Heart left ventricle (tissue), 16 donors: Measurements from ENCODE around the gene KIAA2012. TPM values are rescaled to one million over a fixed set of nuclear protein-coding genes. Genes with fewer than 3 reads are reported as not detected.

Source experiments
- ATAC-seq, 4 donors: fragments of 200-7000 bp; cut with Tn5 transposase; one replicate each; pipeline ENCODE4 v1.9.1; 2020 to 2022; ENCODE audit warnings: moderate library complexity in 4 of 4, mild to moderate bottlenecking in 3 of 4, moderate number of reproducible peaks in 1 of 4
- DNase-seq, 5 donors: peaks; one replicate each; pipeline ENCODE4 v3.0.0-alpha.2; 2020
- H3K27ac ChIP-seq, 12 donors: fragments of 200-600 bp; sonication (generic) in 4 of 12; one replicate each; pipeline versions ENCODE4 v1.5.0 to v1.8.0; 2016 to 2022; ENCODE audit warnings: mild to moderate bottlenecking in 2 of 12
- H3K27me3 ChIP-seq, 9 donors: fragments of 200-600 bp; sonication (generic) in 2 of 9; one replicate each; pipeline versions ENCODE4 v1.5.1 to v1.8.0; 2016 to 2022; ENCODE audit warnings: mild to moderate bottlenecking in 3 of 9
- H3K36me3 ChIP-seq, 9 donors: fragments of 200-600 bp; sonication (generic) in 2 of 9; one replicate each; pipeline versions ENCODE4 v1.5.0 to v1.8.0; 2018 to 2022; ENCODE audit warnings: mild to moderate bottlenecking in 2 of 9
- H3K4me1 ChIP-seq, 12 donors: fragments of 200-600 bp; sonication (generic) in 4 of 12; one replicate each; pipeline versions ENCODE4 v1.5.0 to v1.8.0; 2016 to 2022; ENCODE audit warnings: mild to moderate bottlenecking in 3 of 12
- H3K4me3 ChIP-seq, 12 donors: fragments of 200-600 bp; sonication (generic) in 4 of 12; one replicate each; pipeline versions ENCODE4 v1.5.0 to v1.8.0; 2017 to 2022; ENCODE audit warnings: mild to moderate bottlenecking in 9 of 12, moderate library complexity in 4 of 12
- H3K9me3 ChIP-seq, 12 donors: fragments of 200-600 bp; sonication (generic) in 4 of 12; one replicate each; pipeline versions ENCODE4 v1.5.0 to v1.8.0; 2016 to 2022; ENCODE audit warnings: mild to moderate bottlenecking in 1 of 12
- CTCF ChIP-seq, 12 donors: fragments of 200-600 bp; sonication (generic) in 4 of 12; IDR thresholded peaks; one replicate each; pipeline versions ENCODE4 v1.5.0 to v1.8.0; 2018 to 2022; ENCODE audit warnings: antibody characterized with exemption in 12 of 12, mild to moderate bottlenecking in 5 of 12
- POLR2A ChIP-seq, 2 donors: fragments of 450-650 bp; IDR thresholded peaks; one replicate each; pipeline ENCODE4 v1.6.1; 2017; ENCODE audit warnings: antibody characterized with exemption in 2 of 2, mild to moderate bottlenecking in 2 of 2, moderate library complexity in 2 of 2
- WGBS, 4 donors: extraction: QIAGEN DNeasy Blood & Tissue Kit in 2 of 4; methylation state at CpG; one replicate each; pipeline versions ENCODE4 v1.1.5 to v1.1.7; 2013 to 2018; 5-methylcytosine and 5-hydroxymethylcytosine counted together
- intact Hi-C, 10 donors: fragments of 100-400 bp; cut with DNase I; formaldehyde crosslinking; loops; one replicate each; pipeline versions ENCODE4 v1.11.1 to v1.14.2; 2022
- polyA plus RNA-seq, 2 donors: library from polyadenylated mRNA; stranded (reverse); fragments of 200-250 nt; gene quantifications; one replicate each; pipeline ENCODE4 v1.2.3, GENCODE V29; 2013
- total RNA-seq, 9 donors: library from RNA; depleted of rRNA in 2 of 9; stranded (reverse); fragments of >200 nt in 2 of 9; fragmentation: NEBNext Ultra II Directional in 3 of 9; extraction: Animal tissue kit (Norgen Biotek cat#: 25700) in 3 of 9; gene quantifications; one replicate each; pipeline versions ENCODE4 v1.1.0 to v1.2.4, GENCODE V29; 2016 to 2023
- donor health status: ischemic (EF 13 %, LVEDD 7.1; RV severe dilation, severe dysfunction).
- donor health status: healthy with polysubstance abuse.
- donor health status: DM: no; HTN: yes; CAD: no.
- donor health status: DM: no; HTN: no; CAD: no.
- donor health status: ischemic (EF 25% LVEDD 6.9; RV normal size, moderate dysfunction).
- donor health status: ischemic (EF 25% LVEDD 5.7; RV mildly dilated, moderate dysfunction).
- donor health status: healthy.
- donor health status: DM: yes; HTN: yes; CAD: no.
- donor health status: ischemic (EF 35%, LVEDD 5.7; RV mildly dilated, moderate dysfunction).
- donor health status: nonischemic (EF 11% LVEDD 7.7; RV severe dilation, severe dysfunction).
- donor health status: DM: yes; HTN: yes; CAD: no.
- donor health status: PGD.
- donor health status: ischemic (EF 29% LVEDD 5.4; RV normal size, mild dysfunction).
- donor health status: nonischemic (EF 23%, LVEDD 6.1; RV moderate dilation, normal function).

Gene KIAA2012
- total and polyA plus RNA-seq, 11 donors: 0.08 TPM; not detected in 10

DNA sequence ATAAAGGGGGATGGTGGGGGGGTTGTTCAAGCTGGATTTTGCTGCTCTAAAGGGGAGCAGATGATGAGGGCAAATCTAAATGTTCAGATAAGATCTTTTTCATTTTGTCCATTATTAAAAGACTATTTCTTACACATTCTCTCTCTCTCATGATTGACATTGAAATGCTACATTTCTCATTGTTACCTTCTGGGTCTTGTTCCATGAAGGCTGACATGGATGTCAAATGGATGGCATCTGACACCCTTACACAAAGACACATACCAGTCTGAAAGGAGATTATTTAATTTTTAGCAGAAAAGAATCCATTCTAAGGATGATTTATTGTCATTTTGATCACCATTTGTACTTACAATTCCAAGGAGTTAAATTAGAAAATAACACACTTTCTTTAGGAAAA, 28.3 kb upstream of the KIAA2012 start:
- H3K36me3 ChIP-seq: no peaks in the 10 kb centered on the region
- no peak for DNase-seq
- H3K27me3 ChIP-seq: peaks cover 0 to 12% (median 0%) of the 10 kb centered on the region in 9 donors
- no peaks in the 10 kb centered on the region for H3K9me3 ChIP-seq
- TF ChIP-seq POLR2A (IDR thresholded peaks at IDR 0.05) (no peak), CTCF (IDR thresholded peaks at IDR 0.05) (no peak)
- H3K27ac ChIP-seq: no peak overlapping the region
- intact Hi-C loops: no loop called here
- no peak for ATAC-seq
- peaks cover 0 to 15% (median under 1%) of the 10 kb centered on the region in 12 donors for H3K4me1 ChIP-seq
- no peak overlapping the region for H3K4me3 ChIP-seq

GRCh38 chr2:202046572-202046971, 26.5 kb upstream of the KIAA2012 start:
- H3K36me3 ChIP-seq: no peaks in the 10 kb centered on the region
- 66 to 76% (median 68%) methylated on average over 7 of the region's 7 CpGs for WGBS, 4 donors
- H3K4me1 ChIP-seq: peaks cover 0 to 7% (median 0%) of the 10 kb centered on the region in 12 donors
- H3K27me3 ChIP-seq: peaks cover 0 to 4% (median 0%) of the 10 kb centered on the region in 9 donors
- H3K4me3 ChIP-seq: no peak overlapping the region
- TF ChIP-seq CTCF (IDR thresholded peaks at IDR 0.05): no peak
- no peak for TF ChIP-seq POLR2A (IDR thresholded peaks at IDR 0.05)
- no peak overlapping the region for H3K27ac ChIP-seq
- ATAC-seq (no peak), DNase-seq (no peak)
- no peaks in the 10 kb centered on the region for H3K9me3 ChIP-seq
- intact Hi-C loops: no loop called here

GRCh38 chr2:202049092-202049728, 23.8 kb upstream of the KIAA2012 start:
- Histone ChIP-seq H3K36me3 (no peaks in the 10 kb centered on the region), H3K4me1 (peaks cover 0 to 14% (median 0%) of the 10 kb centered on the region in 12 donors), H3K27me3 (peaks cover 0 to 4% (median 0%) of the 10 kb centered on the region in 9 donors), H3K9me3 (no peaks in the 10 kb centered on the region), H3K27ac (no peak overlapping the region), H3K4me3 (no peak overlapping the region)
- ATAC-seq (no peak), DNase-seq (no peak)
- TF ChIP-seq CTCF (IDR thresholded peaks at IDR 0.05): no peak
- no peak for TF ChIP-seq POLR2A (IDR thresholded peaks at IDR 0.05)
- intact Hi-C loops: no loop called here
- 94 to 98% (median 94%) methylated on average over 2 of the region's 2 CpGs for whole genome bisulfite sequencing, 4 donors

- no peak overlapping the region for H3K4me3 ChIP-seq
- ATAC-seq: peak in 1 of 4 donors; percentile 34
- peaks cover 0 to 4% (median 0%) of the 10 kb centered on the region in 9 donors for H3K27me3 ChIP-seq
- no peak overlapping the region for H3K27ac ChIP-seq
- H3K9me3 ChIP-seq: no peaks in the 10 kb centered on the region
- intact Hi-C loops: loop anchor here in 2 of 10 donors (5.0 to 10.0 kb wide), 2 partner anchors 185 to 188 kb away; no protein-coding TSS in a partner anchor
- TF ChIP-seq CTCF (IDR thresholded peaks at IDR 0.05): no peak
- TF ChIP-seq POLR2A (IDR thresholded peaks at IDR 0.05): no peak
- WGBS, 4 donors: 95 to 100% (median 97%) methylated on average over 1 of the region's 1 CpG
- no peaks in the 10 kb centered on the region for H3K36me3 ChIP-seq
- peaks cover 0 to 14% (median 0%) of the 10 kb centered on the region in 12 donors for H3K4me1 ChIP-seq
- DNase-seq: no peak
Observed at GRCh38 chr2:202049840-202050239, 23.2 kb upstream of the KIAA2012 start.
